ENCODE measurements around the gene STK32A.

DNA sequence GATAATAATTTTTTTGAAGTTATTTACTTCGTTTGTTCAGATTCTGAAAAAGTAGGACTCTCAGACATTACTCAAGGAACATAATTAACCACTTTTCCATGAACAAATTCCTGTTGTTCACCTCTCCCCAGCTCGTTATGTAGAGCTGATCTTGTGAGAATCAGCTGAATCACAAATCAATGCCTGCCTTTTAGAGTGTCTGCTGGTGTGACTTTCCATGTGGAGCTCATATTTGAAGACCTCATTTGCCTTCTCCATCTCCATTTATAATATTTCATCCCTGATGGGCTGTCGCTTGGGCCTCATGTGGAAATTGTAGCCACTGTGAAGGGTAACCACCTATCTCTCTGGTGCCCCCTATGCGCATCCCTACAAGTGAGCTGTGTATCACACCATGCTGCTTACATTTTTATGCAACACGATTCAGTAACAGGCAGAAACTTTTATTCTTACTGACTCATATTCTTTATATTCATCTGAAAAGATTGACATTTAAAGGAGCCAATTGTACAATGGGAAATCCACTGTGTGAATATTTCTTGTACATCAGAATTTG, 111.3 kb downstream of the STK32A start:
- TF ChIP-seq, protein P1, sequence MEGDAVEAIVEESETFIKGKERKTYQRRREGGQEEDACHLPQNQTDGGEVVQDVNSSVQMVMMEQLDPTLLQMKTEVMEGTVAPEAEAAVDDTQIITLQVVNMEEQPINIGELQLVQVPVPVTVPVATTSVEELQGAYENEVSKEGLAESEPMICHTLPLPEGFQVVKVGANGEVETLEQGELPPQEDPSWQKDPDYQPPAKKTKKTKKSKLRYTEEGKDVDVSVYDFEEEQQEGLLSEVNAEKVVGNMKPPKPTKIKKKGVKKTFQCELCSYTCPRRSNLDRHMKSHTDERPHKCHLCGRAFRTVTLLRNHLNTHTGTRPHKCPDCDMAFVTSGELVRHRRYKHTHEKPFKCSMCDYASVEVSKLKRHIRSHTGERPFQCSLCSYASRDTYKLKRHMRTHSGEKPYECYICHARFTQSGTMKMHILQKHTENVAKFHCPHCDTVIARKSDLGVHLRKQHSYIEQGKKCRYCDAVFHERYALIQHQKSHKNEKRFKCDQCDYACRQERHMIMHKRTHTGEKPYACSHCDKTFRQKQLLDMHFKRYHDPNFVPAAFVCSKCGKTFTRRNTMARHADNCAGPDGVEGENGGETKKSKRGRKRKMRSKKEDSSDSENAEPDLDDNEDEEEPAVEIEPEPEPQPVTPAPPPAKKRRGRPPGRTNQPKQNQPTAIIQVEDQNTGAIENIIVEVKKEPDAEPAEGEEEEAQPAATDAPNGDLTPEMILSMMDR (IDR thresholded peaks at IDR 0.05 in 8 of 11, conservative IDR thresholded peaks at IDR 0.05 in 3 of 11): no peak
- TF ChIP-seq POLR2AphosphoS5 (IDR thresholded peaks at IDR 0.05): no peak
- TF ChIP-seq POLR2A (IDR thresholded peaks at IDR 0.05): no peak

Measured in spleen (tissue), 7 donors.